ENCODE results near the gene PRKACA.

Gene PRKACA

GRCh38 chr19:14149509-14149994 is 32.0 kb upstream of the PRKACA start:
- Histone ChIP-seq H3K36me3 (ENCODE audit: control insufficient read depth in 1 of 2, insufficient read depth in 2 of 2, low read length in 2 of 2) (no peaks in the 10 kb centered on the region), H3K4me3 (ENCODE audit: low read depth, low read length) (no peak overlapping the region), H2BK12ac (ENCODE audit: low read length) (no peak overlapping the region), H3K79me1 (ENCODE audit: low read length) (peaks cover 2% of the 10 kb centered on the region), H3K23ac (ENCODE audit: low read length) (no peak overlapping the region), H3K18ac (ENCODE audit: low read length) (no peak overlapping the region), H2AFZ (ENCODE audit: insufficient read depth, low read length, poor library complexity) (no peak overlapping the region), H3K9me3 (ENCODE audit: insufficient read depth, low read depth, low read length) (no peaks in the 10 kb centered on the region), H3K9ac (ENCODE audit: low read length) (no peak overlapping the region), H3K4ac (ENCODE audit: low read depth, low read length) (no peak overlapping the region), H4K91ac (ENCODE audit: low read depth, low read length) (no peak overlapping the region), H4K8ac (ENCODE audit: low read depth, low read length) (no peak overlapping the region), H2BK120ac (ENCODE audit: insufficient read depth, low read length, poor library complexity) (no peak overlapping the region), H3K27ac (ENCODE audit: low read depth, low read length) (no peak overlapping the region), H3K4me1 (ENCODE audit: control insufficient read depth in 1 of 2, insufficient read depth in 2 of 2, low read length in 2 of 2) (peaks cover 7% of the 10 kb centered on the region in 2 experiments), H3K4me2 (ENCODE audit: low read length) (no peak overlapping the region), H2BK5ac (ENCODE audit: low read depth, low read length, poor library complexity) (no peak overlapping the region), H3K14ac (ENCODE audit: low read length) (no peak overlapping the region), H2AK5ac (ENCODE audit: low read length) (no peak overlapping the region), H3K79me2 (ENCODE audit: control insufficient read depth, insufficient read depth, low read length, poor library complexity) (no peaks in the 10 kb centered on the region), H3K27me3 (ENCODE audit: insufficient read depth, low read length) (no peaks in the 10 kb centered on the region), H4K12ac (ENCODE audit: low read depth, low read length) (no peak overlapping the region)
- no CpG with 5 or more reads among the region's 21 CpGs for WGBS (ENCODE audit: extremely low coverage, insufficient coverage, insufficient read length)
- DNase-seq, result no peak

GRCh38 chr19:14148751-14149410 is 31.3 kb upstream of the PRKACA start:
- Histone ChIP-seq H3K4me3 (ENCODE audit: low read depth, low read length) (no peak overlapping the region), H3K27me3 (ENCODE audit: insufficient read depth, low read length) (no peaks in the 10 kb centered on the region), H3K14ac (ENCODE audit: low read length) (no peak overlapping the region), H3K27ac (ENCODE audit: low read depth, low read length) (no peak overlapping the region), H2AFZ (ENCODE audit: insufficient read depth, low read length, poor library complexity) (no peak overlapping the region), H3K9me3 (ENCODE audit: insufficient read depth, low read depth, low read length) (no peaks in the 10 kb centered on the region), H3K79me2 (ENCODE audit: control insufficient read depth, insufficient read depth, low read length, poor library complexity) (no peaks in the 10 kb centered on the region), H2BK5ac (ENCODE audit: low read depth, low read length, poor library complexity) (no peak overlapping the region), H4K12ac (ENCODE audit: low read depth, low read length) (no peak overlapping the region), H4K91ac (ENCODE audit: low read depth, low read length) (no peak overlapping the region), H3K4me2 (ENCODE audit: low read length) (no peak overlapping the region), H2BK120ac (ENCODE audit: insufficient read depth, low read length, poor library complexity) (no peak overlapping the region), H3K9ac (ENCODE audit: low read length) (no peak overlapping the region), H2BK12ac (ENCODE audit: low read length) (no peak overlapping the region), H3K4ac (ENCODE audit: low read depth, low read length) (no peak overlapping the region), H3K4me1 (ENCODE audit: control insufficient read depth in 1 of 2, insufficient read depth in 2 of 2, low read length in 2 of 2) (peaks cover 7% of the 10 kb centered on the region in 2 experiments), H3K18ac (ENCODE audit: low read length) (no peak overlapping the region), H3K79me1 (ENCODE audit: low read length) (peaks cover 2% of the 10 kb centered on the region), H3K23ac (ENCODE audit: low read length) (no peak overlapping the region), H4K8ac (ENCODE audit: low read depth, low read length) (no peak overlapping the region), H2AK5ac (ENCODE audit: low read length) (no peak overlapping the region), H3K36me3 (ENCODE audit: control insufficient read depth in 1 of 2, insufficient read depth in 2 of 2, low read length in 2 of 2) (no peaks in the 10 kb centered on the region)
- no CpG with 5 or more reads among the region's 13 CpGs for WGBS (ENCODE audit: extremely low coverage, insufficient coverage, insufficient read length)
- no peak for DNase-seq

- Histone ChIP-seq H4K91ac (ENCODE audit: low read depth, low read length) (no peak overlapping the region), H2BK120ac (ENCODE audit: insufficient read depth, low read length, poor library complexity) (no peak overlapping the region), H3K9me3 (ENCODE audit: insufficient read depth, low read depth, low read length) (no peaks in the 10 kb centered on the region), H3K14ac (ENCODE audit: low read length) (no peak overlapping the region), H3K79me2 (ENCODE audit: control insufficient read depth, insufficient read depth, low read length, poor library complexity) (no peaks in the 10 kb centered on the region), H2BK12ac (ENCODE audit: low read length) (no peak overlapping the region), H3K4me1 (ENCODE audit: control insufficient read depth in 1 of 2, insufficient read depth in 2 of 2, low read length in 2 of 2) (peaks cover 7% of the 10 kb centered on the region in 2 experiments), H4K8ac (ENCODE audit: low read depth, low read length) (no peak overlapping the region), H4K12ac (ENCODE audit: low read depth, low read length) (no peak overlapping the region), H3K23ac (ENCODE audit: low read length) (no peak overlapping the region), H3K27ac (ENCODE audit: low read depth, low read length) (no peak overlapping the region), H3K4ac (ENCODE audit: low read depth, low read length) (no peak overlapping the region), H3K79me1 (ENCODE audit: low read length) (peaks cover 2% of the 10 kb centered on the region), H3K4me2 (ENCODE audit: low read length) (no peak overlapping the region), H2AK5ac (ENCODE audit: low read length) (no peak overlapping the region), H2AFZ (ENCODE audit: insufficient read depth, low read length, poor library complexity) (no peak overlapping the region), H2BK5ac (ENCODE audit: low read depth, low read length, poor library complexity) (no peak overlapping the region), H3K27me3 (ENCODE audit: insufficient read depth, low read length) (no peaks in the 10 kb centered on the region), H3K18ac (ENCODE audit: low read length) (no peak overlapping the region), H3K36me3 (ENCODE audit: control insufficient read depth in 1 of 2, insufficient read depth in 2 of 2, low read length in 2 of 2) (no peaks in the 10 kb centered on the region), H3K9ac (ENCODE audit: low read length) (no peak overlapping the region), H3K4me3 (ENCODE audit: low read depth, low read length) (no peak overlapping the region)
- WGBS (ENCODE audit: extremely low coverage, insufficient coverage, insufficient read length), result no CpG with 5 or more reads among the region's 20 CpGs
- DNase-seq, result peak; percentile 10 to 53
Measured at GRCh38 chr19:14147797-14148605, 30.4 kb upstream of the PRKACA start.

GRCh38 chr19:14146789-14147216 is 29.2 kb upstream of the PRKACA start:
- no peak overlapping the region for H3K9ac ChIP-seq (ENCODE audit: low read length)
- H3K4me1 ChIP-seq (ENCODE audit: control insufficient read depth in 1 of 2, insufficient read depth in 2 of 2, low read length in 2 of 2), result peaks cover 7% of the 10 kb centered on the region in 2 experiments
- no peak overlapping the region for H2BK120ac ChIP-seq (ENCODE audit: insufficient read depth, low read length, poor library complexity)
- no peak overlapping the region for H3K4me3 ChIP-seq (ENCODE audit: low read depth, low read length)
- no peak overlapping the region for H2BK5ac ChIP-seq (ENCODE audit: low read depth, low read length, poor library complexity)
- H3K27ac ChIP-seq (ENCODE audit: low read depth, low read length), result no peak overlapping the region
- no peak overlapping the region for H2BK12ac ChIP-seq (ENCODE audit: low read length)
- WGBS (ENCODE audit: extremely low coverage, insufficient coverage, insufficient read length), result no CpG with 5 or more reads among the region's 7 CpGs
- H2AFZ ChIP-seq (ENCODE audit: insufficient read depth, low read length, poor library complexity), result no peak overlapping the region
- no peak overlapping the region for H3K4ac ChIP-seq (ENCODE audit: low read depth, low read length)
- no peak overlapping the region for H4K8ac ChIP-seq (ENCODE audit: low read depth, low read length)
- peak overlapping the region; percentile 26 for H4K91ac ChIP-seq (ENCODE audit: low read depth, low read length)
- H3K4me2 ChIP-seq (ENCODE audit: low read length), result no peak overlapping the region
- no peak overlapping the region for H3K14ac ChIP-seq (ENCODE audit: low read length)
- no peaks in the 10 kb centered on the region for H3K36me3 ChIP-seq (ENCODE audit: control insufficient read depth in 1 of 2, insufficient read depth in 2 of 2, low read length in 2 of 2)
- peaks cover 2% of the 10 kb centered on the region for H3K79me1 ChIP-seq (ENCODE audit: low read length)
- H3K9me3 ChIP-seq (ENCODE audit: insufficient read depth, low read depth, low read length), result no peaks in the 10 kb centered on the region
- H3K18ac ChIP-seq (ENCODE audit: low read length), result no peak overlapping the region
- H3K27me3 ChIP-seq (ENCODE audit: insufficient read depth, low read length), result no peaks in the 10 kb centered on the region
- no peak overlapping the region for H4K12ac ChIP-seq (ENCODE audit: low read depth, low read length)
- peak overlapping the region; percentile 36 for H2AK5ac ChIP-seq (ENCODE audit: low read length)
- DNase-seq, result peak; percentile 88 to 90
- no peaks in the 10 kb centered on the region for H3K79me2 ChIP-seq (ENCODE audit: control insufficient read depth, insufficient read depth, low read length, poor library complexity)
- no peak overlapping the region for H3K23ac ChIP-seq (ENCODE audit: low read length)

All from trophoblast cell (in vitro differentiated cells and primary cell).